Glomerular endothelial cell (primary cell): ENCODE data around the gene LAIR2. TPM values are rescaled to one million over a fixed set of nuclear protein-coding genes. Genes with fewer than 3 reads are reported as not detected.

ENCODE experiments used
- DNase-seq: peaks from one replicate; pipeline ENCODE4 v3.0.0-alpha.2; 2011; ENCODE audit warnings: low read depth, low spot score; ENCODE audit errors: extremely low read depth
- total RNA-seq: library from RNA; depleted of rRNA; stranded (reverse); fragments of >200 nt; gene quantifications from 2 replicates; pipeline ENCODE4 v1.2.3, GENCODE V29; 2015

LAIR2 gene, protein sequence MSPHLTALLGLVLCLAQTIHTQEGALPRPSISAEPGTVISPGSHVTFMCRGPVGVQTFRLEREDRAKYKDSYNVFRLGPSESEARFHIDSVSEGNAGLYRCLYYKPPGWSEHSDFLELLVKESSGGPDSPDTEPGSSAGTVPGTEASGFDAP
- total RNA-seq: not detected in 2 replicates

DNA sequence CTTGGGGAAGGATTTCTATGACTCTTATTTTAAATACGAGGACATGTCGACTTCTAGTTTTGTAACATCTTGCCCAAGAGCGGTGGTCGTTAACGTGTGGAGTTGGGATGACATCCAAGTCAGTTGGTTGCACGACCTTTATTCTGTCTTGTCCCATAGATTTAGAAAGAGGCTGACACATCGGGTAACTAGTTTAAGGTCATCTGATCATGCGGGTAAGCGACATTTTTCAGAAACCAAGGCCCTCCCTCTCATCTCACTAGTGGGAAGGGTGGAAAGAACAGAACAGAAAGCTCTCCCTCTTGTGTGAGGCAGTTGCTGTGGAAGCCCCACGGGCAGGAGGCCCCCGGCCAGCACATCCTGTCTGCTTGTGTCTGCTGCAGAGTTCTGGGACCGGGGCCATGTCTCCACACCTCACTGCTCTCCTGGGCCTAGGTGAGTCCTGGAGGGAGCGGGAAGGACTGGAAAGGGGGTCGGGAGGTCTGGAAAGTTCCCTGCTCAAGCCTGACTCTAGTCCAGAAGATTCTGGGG lies at the start of gene LAIR2:
Gene LAIR2 (plus strand): TSS at position 314 of the 531 bp plus-strand sequence. CDS start 88 bp downstream, at position 402.
- no peak for DNase-seq

DNA sequence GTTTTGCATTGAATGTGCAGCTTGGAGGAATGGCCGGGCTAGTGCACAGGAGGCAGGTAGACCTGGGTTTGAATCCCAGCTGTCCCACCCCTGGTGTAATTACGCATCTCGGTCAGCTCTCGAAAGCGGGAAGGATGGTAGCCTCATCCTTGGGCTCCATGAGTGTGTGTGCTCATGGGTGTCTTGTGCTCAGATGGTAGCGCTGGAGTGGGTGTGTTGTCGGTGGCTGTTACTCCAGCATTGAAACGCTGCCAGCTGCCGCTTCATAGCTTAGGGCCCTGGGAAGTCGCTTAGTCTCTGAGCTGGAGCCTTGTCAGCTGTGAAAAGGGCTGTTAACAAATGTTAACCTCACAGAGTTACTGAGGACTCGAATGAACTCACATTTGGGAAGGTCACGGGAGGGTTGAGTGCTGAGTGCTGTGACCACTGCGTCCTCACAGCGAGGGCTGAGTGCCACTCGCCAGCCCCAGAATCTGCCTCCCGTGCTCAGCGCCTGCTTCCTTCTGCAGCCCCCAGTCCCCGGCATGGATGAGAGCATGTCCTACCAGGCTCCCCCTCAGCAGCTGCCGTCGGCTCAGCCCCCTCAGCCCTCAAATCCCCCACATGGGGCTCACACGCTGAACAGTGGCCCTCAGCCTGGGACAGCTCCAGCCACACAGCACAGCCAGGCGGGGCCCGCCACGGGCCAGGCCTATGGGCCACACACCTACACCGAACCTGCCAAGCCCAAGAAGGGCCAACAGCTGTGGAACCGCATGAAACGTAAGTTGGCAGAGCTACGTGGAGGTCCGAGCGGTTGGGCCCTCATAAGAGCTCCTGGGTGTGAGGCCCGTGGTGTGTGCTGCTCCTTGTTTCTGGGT lies 48.5 kb upstream of the LAIR2 start:
- no peak for DNase-seq

DNA sequence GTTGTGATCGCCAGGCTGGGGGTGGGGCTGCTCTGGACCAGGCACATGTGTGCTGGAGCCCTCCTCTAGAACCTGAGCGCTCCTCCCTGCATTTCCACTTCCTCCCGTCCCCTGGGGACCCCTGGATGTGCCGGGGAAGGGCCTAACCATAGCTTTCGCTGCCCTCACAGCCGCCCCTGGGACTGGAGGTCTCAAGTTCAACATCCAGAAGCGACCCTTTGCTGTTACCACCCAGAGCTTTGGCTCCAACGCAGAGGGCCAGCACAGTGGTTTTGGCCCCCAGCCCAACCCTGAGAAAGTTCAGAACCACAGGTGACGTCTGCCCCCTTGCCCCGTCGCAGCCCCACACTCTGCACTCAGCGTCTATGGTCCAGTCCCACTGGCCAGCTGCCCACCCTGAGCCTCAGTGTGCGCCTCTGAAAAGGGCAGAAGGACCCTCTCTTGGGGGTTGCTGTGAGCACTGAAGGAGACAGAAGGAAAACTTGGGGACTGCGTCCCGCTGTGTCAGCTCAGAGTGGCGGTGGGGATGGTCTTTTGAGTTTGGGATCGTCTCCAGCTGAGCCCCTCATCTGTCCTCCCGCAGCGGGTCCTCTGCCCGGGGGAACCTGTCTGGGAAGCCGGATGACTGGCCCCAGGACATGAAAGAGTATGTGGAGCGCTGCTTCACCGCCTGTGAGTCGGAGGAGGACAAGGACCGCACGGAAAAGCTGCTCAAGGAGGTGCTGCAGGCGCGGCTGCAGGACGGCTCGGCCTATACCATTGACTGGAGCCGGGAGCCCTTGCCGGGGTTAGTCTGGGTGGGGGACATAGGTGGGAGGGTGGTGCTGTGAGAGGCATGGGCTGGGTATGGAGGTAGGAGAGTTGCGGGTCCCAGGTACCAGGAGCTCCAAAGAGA lies 47.6 kb upstream of the LAIR2 start:
- no peak for DNase-seq

DNA sequence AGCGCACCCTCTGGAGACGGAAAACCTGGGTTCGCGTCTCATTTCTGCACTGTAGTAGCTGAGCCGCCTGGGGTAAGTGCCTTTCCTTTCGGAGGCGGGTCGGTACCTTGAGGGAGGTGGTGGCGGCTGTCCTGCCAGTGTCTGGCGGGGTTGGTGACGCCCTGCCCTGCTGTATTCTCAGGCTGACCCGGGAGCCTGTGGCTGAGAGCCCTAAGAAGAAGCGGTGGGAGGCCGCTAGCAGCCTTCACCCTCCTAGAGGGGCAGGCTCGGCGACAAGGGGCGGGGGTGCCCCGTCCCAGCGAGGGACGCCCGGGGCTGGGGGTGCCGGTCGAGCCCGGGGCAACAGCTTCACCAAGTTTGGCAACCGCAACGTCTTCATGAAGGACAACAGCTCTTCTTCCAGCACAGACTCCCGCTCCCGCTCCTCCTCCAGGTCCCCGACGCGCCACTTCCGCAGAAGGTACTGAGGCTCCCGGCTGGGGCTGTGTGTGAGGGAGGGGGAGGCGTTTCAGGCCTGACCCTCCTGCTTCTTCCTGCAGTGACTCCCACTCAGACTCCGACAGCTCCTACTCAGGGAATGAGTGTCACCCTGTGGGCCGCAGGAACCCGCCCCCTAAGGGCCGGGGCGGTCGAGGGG lies 46.7 kb upstream of the LAIR2 start:
- DNase-seq: no peak

GRCh38 chr19:54456423-54457373 lies 45.9 kb upstream of the LAIR2 start:
- no peak for DNase-seq

DNA sequence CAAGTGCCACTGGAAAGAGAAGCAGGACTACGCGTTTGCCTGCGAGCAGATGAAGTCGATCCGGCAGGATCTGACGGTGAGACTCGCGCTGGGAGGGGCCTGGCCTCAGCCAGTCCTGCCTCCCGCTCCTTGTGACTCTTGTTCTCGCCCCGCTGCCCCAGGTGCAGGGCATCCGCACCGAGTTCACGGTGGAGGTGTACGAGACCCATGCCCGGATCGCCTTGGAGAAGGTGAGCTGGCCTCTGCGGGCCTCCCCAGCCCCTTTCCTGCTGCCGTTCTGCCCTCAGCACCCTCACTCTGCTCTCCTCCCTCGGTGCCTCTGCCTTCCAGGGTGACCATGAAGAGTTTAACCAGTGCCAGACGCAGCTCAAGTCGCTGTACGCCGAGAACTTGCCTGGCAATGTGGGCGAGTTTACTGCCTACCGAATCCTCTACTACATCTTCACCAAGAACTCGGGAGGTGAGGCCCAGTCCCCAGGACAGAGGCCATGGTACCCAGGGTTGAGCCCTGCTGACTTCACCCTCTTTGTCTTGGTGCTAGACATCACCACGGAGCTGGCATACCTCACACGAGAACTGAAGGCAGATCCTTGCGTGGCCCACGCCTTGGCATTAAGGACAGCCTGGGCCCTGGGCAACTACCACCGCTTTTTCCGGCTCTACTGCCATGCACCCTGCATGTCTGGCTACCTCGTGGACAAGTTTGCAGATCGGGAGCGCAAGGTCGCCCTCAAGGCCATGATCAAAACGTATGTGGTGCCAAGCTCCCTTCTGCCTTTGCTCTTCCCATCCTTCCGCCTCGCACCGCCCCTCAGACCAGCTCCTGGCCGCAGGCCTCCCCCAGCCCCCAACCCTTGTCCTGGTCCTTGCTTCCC lies 44.6 kb upstream of the LAIR2 start:
- no peak for DNase-seq

GRCh38 chr19:54458648-54459281 lies 43.9 kb upstream of the LAIR2 start:
- no peak for DNase-seq

- DNase-seq: no peak
These were observed 43.1 kb upstream of the LAIR2 start for GRCh38 chr19:54459282-54460229.

- no peak for DNase-seq
These were observed 42.2 kb upstream of the LAIR2 start for GRCh38 chr19:54460230-54461005.

GRCh38 chr19:54461210-54461609 lies 41.4 kb upstream of the LAIR2 start:
- no peak for DNase-seq

GRCh38 chr19:54461613-54462012 lies 41.0 kb upstream of the LAIR2 start:
- DNase-seq: no peak

DNA sequence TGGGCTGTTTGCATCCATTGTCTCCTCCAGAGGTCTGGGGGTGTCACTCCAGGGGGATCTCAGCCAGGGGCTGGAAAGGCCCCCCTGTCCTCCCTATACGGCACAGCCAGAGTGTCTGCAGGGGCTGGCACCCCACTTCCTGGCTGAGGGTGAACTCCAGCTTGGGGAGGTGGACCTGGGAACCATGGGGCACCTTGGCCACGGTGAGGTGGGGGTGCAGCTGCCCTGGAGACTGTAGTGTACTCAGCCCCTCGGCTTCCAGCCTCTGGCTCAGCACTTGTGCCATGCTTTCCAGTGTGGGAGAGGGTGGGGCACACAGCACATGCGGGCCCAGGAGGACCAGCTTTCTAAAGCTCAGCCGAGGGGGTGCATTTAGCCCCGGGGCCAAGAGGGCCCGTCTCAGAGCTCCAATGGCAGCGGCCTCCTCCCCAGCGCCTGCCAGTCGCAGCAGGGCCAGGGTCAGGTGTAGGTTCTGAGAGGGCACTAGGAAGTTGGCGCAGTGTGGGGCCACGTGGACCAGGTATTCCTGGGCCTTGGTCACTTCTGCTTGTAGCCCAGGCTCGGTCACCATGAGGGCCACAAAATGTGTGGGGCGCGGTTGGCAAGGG lies 40.5 kb upstream of the LAIR2 start:
- DNase-seq: no peak

DNA sequence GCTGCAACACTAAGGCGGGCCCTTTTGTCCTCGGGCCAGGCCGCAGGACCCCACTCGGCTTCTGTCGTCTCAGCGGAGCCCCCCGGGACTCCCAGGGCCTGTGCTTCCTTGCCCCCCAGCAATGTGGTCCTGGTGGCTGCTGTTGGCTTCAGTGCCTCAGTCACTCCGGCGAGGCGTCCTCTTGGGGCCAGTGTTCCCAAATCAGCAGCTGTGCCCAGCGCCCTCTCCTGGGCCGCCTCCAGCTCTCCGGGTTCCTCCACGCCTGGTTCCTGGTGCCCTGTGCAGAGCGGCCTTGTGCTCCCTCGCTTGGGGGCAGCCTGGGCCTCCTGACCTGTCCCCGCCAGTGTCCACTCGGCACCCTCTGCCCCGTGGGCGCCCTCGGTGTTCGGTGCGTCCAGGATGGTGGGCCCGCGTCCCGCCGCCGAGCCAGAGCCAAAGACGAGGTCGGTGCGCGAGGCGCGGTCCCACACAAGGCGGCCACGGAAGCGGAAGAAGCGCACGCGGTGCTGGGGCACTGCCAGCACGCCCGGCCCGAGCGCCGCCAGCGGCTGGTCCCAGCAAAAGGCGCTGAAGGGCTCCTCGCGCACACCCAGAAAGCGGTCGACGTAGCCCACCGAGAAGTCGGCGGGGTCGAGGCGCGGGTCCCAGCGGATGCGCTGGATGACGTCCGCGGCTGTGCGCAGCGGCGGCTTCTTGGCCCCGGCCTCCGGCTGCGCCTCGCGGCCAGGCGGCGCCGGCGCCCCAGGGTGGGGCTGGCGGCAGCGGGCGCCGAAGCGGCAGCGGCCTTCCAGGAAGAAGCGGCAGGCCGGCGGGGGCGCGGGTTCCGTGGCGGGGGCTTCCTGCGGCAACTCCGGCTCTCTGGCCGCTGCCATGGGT lies 39.7 kb upstream of the LAIR2 start:
- DNase-seq: no peak

DNA sequence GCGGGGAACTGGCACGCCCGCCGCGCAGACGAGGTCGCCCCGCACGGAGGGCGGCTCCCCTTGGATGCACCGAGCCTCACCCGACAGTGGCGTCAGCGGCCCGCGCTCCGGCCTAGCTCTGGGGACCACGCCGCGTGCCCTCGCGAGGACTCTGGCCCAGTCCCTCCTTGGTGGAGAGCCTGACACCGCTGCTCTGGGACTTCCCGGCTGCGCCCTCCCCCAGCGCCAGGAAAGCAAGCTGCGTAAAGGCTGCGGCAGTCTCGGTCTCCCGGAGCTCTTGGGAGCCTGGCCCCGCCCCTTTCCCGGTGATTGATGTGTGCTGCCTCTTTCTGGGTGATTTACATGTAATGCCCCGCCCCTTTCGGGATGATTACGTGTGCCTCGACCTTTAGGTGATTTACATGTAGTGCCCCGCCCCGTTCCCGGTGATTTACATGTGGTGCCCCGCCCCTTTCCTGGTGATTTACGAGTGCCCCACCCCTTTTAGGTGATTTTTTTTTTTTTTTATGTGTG lies 39.0 kb upstream of the LAIR2 start, which contains the start of gene LENG9:
Gene LENG9 (minus strand): TSS at position 248 of the 513 bp plus-strand sequence. CDS start 252 bp downstream, outside the sequence.
- peak; percentile 90 for DNase-seq
